PFSK-1 (cell line): ENCODE measurements around the gene ZSCAN5B.

ENCODE experiments used
- POLR2AphosphoS5 ChIP-seq: IDR thresholded peaks from 2 replicates; pipeline ENCODE4 v1.6.1; 2012; ENCODE audit warnings: low read depth, mild to moderate bottlenecking, control low read depth, low read length, moderate library complexity
- REST ChIP-seq, 2 experiments: IDR thresholded peaks; 2 replicates each; pipeline versions ENCODE4 v1.6.1 to v1.8.0; 2011 to 2012; ENCODE audit warnings: low read depth in 2 of 2, low read length in 2 of 2, control low read depth in 1 of 2, inconsistent platforms in 1 of 2, mild to moderate bottlenecking in 1 of 2, moderate library complexity in 1 of 2; ENCODE audit not compliant: insufficient read depth in 1 of 2
- SIN3A ChIP-seq: IDR thresholded peaks from 2 replicates; pipeline ENCODE4 v1.6.1; 2012; ENCODE audit warnings: mild to moderate bottlenecking, low read length, moderate library complexity, borderline replicate concordance; ENCODE audit not compliant: insufficient read depth
- TAF1 ChIP-seq: IDR thresholded peaks from 2 replicates; pipeline ENCODE4 v1.6.1; 2012; ENCODE audit warnings: low read length, control low read depth, borderline replicate concordance; ENCODE audit not compliant: insufficient read depth

DNA sequence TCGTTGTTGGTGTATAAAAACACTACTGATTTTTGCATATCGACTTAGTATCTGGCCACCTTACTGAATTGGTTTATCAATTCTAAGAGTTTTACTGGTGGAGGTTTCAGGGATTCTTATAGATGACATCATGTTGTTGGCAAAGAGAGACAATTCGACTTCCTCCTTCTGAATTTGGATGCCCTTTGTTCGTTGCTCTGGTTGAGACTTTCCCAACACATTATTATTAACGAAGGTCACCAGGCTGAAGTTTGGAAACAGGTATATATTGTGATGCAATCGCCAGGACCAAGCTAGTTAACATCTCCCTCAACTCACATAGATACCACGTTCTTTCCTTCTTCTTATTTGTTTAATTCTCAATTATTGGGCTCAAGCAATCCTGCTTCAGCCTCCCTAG lies 2.1 kb upstream of the ZSCAN5B start:
- TF ChIP-seq SIN3A (no peak), POLR2AphosphoS5 (no peak), TAF1 (no peak), REST (IDR thresholded peaks at IDR 0.05; ENCODE audit: insufficient read depth in 1 of 2, low read depth in 2 of 2, low read length in 2 of 2) (no peak)
